NB4 (cell line): ENCODE measurements around the gene C5orf15.

ENCODE experiments used
- DNase-seq: peaks from one replicate; pipeline ENCODE4 v3.0.0; 2010; ENCODE audit warnings: low read depth
- H3K4me3 ChIP-seq: one replicate; pipeline ENCODE4 v1.5.1; 2011; ENCODE audit warnings: mild to moderate bottlenecking, low read depth, low read length, moderate library complexity
- CTCF ChIP-seq: IDR thresholded peaks from one replicate; pipeline ENCODE4 v1.5.1; 2012; ENCODE audit warnings: low read depth, low read length
- MYC ChIP-seq: IDR thresholded peaks from 2 replicates; pipeline ENCODE4 v1.6.1; 2011; ENCODE audit warnings: low read depth, low read length
- POLR2A ChIP-seq: IDR thresholded peaks from 2 replicates; pipeline ENCODE4 v1.6.1; 2011; ENCODE audit warnings: mild to moderate bottlenecking; ENCODE audit not compliant: insufficient read length; ENCODE audit errors: extremely low read depth
- TF ChIP-seq, protein P1 (sequence below): IDR thresholded peaks from 2 replicates; pipeline ENCODE4 v1.6.1; 2011; ENCODE audit warnings: low read depth, low read length

C5orf15 gene

DNA sequence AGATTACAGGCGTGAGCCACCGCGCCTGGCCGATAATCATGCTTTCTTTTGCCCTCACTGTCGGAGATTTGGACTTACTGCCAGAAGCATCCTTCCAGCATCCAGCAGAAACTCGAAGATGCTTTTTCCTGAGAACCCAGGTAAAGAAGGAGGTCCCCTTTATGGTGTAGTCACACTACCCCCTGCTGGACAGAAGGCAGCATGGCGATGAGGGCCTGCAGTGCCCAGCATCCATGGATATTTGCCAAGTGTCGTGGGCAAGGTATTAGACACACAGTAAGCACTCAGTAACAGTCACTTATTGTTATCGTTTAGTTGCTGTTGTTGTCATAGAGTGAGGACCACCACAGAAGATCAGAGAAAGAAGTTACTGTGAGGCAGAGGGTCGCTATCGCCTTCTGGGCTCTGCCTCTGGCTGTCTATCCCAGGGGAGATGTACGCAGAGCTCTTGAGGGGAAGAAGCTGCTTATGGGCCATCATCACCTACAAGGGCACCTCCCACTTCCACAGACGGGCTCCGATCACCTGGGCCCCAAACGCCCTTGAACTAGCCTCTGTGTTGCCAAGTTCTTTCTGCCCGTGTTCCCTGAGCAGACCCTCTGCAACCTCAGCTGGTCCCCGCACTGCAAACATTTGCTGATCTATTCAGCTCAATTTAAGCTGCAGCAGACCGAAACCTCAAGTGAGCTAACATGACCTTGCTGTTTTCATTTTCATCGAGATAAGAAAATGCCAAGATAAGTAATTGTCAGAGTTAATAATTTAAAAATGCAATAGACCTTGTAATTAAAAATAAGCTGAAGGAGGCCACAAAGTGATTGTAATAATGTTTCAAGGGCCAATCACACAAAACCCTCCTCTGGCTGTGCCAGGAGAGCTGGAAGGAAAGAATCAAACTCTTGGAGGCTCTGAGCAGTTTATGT is 23.9 kb downstream of the C5orf15 start:
- no peak overlapping the region for H3K4me3 ChIP-seq
- DNase-seq, result peak; percentile 52
- peak; percentile 62 for TF ChIP-seq CTCF
- TF ChIP-seq, protein P1, sequence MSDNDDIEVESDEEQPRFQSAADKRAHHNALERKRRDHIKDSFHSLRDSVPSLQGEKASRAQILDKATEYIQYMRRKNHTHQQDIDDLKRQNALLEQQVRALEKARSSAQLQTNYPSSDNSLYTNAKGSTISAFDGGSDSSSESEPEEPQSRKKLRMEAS, result no peak

- DNase-seq, result no peak
- TF ChIP-seq MYC, result no peak
- no peak for TF ChIP-seq CTCF
- TF ChIP-seq, protein P1, result no peak
- TF ChIP-seq POLR2A, result no peak
- H3K4me3 ChIP-seq, result no peak overlapping the region
Observed at GRCh38 chr5:133943475-133943817, 25.0 kb downstream of the C5orf15 start.

GRCh38 chr5:133942614-133943474 is 25.6 kb downstream of the C5orf15 start:
- TF ChIP-seq, protein P1, result no peak
- TF ChIP-seq CTCF (no peak), POLR2A (no peak), MYC (no peak)
- no peak for DNase-seq
- H3K4me3 ChIP-seq, result no peak overlapping the region

DNA sequence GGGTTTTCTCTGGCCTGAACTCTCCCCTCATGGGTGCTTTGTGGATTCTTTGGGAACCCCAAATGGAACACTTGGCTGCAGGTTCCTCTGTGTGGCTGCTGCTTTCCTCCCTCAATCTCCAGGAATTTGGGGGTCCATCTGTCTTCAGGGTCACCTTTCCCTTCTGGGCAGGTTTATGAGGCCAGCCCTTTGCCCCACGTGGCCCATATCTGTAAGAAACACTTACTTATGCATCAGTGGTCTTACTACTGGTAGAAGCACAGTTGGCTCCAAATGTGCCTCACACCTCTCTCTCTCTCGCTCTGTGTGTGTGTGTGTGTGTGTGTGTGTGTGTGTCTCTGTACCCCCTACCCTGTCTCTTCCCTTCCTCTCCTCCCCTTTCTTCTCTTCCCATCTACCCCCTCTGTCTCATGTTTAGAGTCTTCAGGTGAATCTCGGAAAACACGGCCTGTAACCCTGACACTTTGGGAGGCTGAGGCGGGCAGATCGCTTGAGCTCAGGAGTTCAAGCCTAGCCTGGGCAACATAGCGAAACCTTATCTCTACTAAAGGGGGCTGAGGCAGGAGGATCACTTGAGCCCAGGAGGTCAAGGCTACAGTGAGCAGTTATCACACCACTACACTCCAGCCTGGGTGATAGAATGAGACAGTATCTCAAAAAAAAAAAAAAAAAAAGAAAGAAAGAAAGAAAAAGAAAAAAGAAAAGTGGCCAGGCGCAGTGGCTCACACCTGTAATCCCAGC is 26.8 kb downstream of the C5orf15 start:
- TF ChIP-seq MYC, result no peak
- TF ChIP-seq, protein P1, result no peak

DNA sequence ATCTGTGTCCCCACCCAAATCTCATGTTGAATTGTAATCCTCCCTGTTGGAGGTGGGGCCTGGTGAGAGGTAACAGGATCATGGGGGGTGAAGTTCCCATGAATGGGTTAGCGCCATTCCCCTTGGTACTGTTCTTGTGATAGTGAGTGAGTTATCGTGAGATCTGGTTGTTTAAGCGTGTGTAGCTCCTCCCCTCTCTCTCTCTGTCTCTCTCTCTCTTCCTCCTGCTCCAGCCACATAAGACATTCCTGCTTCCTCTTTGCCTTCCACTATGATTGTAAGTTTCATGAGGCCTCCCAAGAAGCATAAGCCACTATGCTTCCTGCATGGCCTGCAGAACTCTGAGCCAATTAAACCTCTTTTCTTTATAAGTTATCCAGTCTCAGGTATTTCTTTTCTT is 28.8 kb downstream of the C5orf15 start:
- no peak overlapping the region for H3K4me3 ChIP-seq
- no peak for TF ChIP-seq POLR2A
- TF ChIP-seq CTCF, result no peak
- TF ChIP-seq, protein P1, result no peak
- TF ChIP-seq MYC, result no peak
- no peak for DNase-seq

More for the DNA sequence above, 26.8 kb downstream of the C5orf15 start:
- H3K4me3 ChIP-seq, result no peak overlapping the region
- DNase-seq, result no peak
